Neuronal stem cell (in vitro differentiated cells): Measurements from ENCODE around the gene NMRK1.

Source experiments
- DNase-seq: peaks from one replicate; pipeline ENCODE4 v3.0.0-alpha.2; 2013; ENCODE audit warnings: low spot score
- H2AFZ ChIP-seq: one replicate; pipeline ENCODE4 v1.6.1; 2013; ENCODE audit warnings: mild to moderate bottlenecking, low read length, inconsistent platforms
- H2AK5ac ChIP-seq: 2 replicates; pipeline ENCODE4 v1.6.1; 2013; ENCODE audit warnings: low read depth, mild to moderate bottlenecking, inconsistent platforms, low read length, moderate library complexity, mixed read lengths
- H2BK120ac ChIP-seq: 2 replicates; pipeline ENCODE4 v1.6.1; 2013; ENCODE audit warnings: low read depth, mild to moderate bottlenecking, inconsistent platforms, low read length, moderate library complexity, mixed read lengths
- H2BK12ac ChIP-seq: one replicate; pipeline ENCODE4 v1.6.1; 2013; ENCODE audit warnings: low read length, inconsistent platforms
- H2BK15ac ChIP-seq: 2 replicates; pipeline ENCODE4 v1.6.1; 2013; ENCODE audit warnings: mild to moderate bottlenecking, low read length, inconsistent platforms, mixed read lengths
- H2BK5ac ChIP-seq: one replicate; pipeline ENCODE4 v1.6.1; 2013; ENCODE audit warnings: inconsistent platforms, mild to moderate bottlenecking, low read length, moderate library complexity
- H3K14ac ChIP-seq: one replicate; pipeline ENCODE4 v1.6.1; 2013; ENCODE audit warnings: low read length, inconsistent platforms
- H3K18ac ChIP-seq: 2 replicates; pipeline ENCODE4 v1.6.1; 2013; ENCODE audit warnings: low read length, inconsistent platforms
- H3K23ac ChIP-seq: 2 replicates; pipeline ENCODE4 v1.6.1; 2013; ENCODE audit warnings: low read depth, mild to moderate bottlenecking, mixed read lengths, low read length, inconsistent platforms; ENCODE audit not compliant: poor library complexity
- H3K27ac ChIP-seq: replicated peaks from 3 replicates; pipeline ENCODE4 v1.5.1; 2013; ENCODE audit warnings: low read length, inconsistent platforms
- H3K27me3 ChIP-seq, 3 experiments: 2 replicates each; pipeline ENCODE4 v1.6.1; 2013; ENCODE audit warnings: low read length in 3 of 3, mild to moderate bottlenecking in 2 of 3, inconsistent platforms in 1 of 3, low read depth in 1 of 3, mixed read lengths in 1 of 3, moderate library complexity in 1 of 3; ENCODE audit not compliant: control insufficient read depth in 3 of 3, insufficient read depth in 3 of 3
- H3K36me3 ChIP-seq, 2 donors: replicated peaks in 1 of 2; 2 replicates each; pipeline ENCODE4 v1.6.1; 2013; ENCODE audit warnings: low read length in 2 of 2; ENCODE audit not compliant: control insufficient read depth in 2 of 2, insufficient read depth in 2 of 2
- H3K4ac ChIP-seq: 2 replicates; pipeline ENCODE4 v1.6.1; 2013; ENCODE audit warnings: inconsistent platforms, mild to moderate bottlenecking, low read length, moderate library complexity
- H3K4me1 ChIP-seq, 2 donors: 1 replicate in 1 of 2; 2 replicates in 1 of 2; pipeline ENCODE4 v1.6.1; 2013; ENCODE audit warnings: low read length in 2 of 2, low read depth in 1 of 2; ENCODE audit not compliant: control insufficient read depth in 2 of 2, insufficient read depth in 1 of 2
- H3K4me2 ChIP-seq: one replicate; pipeline ENCODE4 v1.6.1; 2013; ENCODE audit warnings: mild to moderate bottlenecking, low read length, inconsistent platforms; ENCODE audit not compliant: insufficient read depth, poor library complexity, severe bottlenecking
- H3K4me3 ChIP-seq, 2 donors: 2 replicates each; pipeline ENCODE4 v1.5.1; 2013; ENCODE audit warnings: low read length in 2 of 2, mild to moderate bottlenecking in 2 of 2, inconsistent platforms in 1 of 2, moderate library complexity in 1 of 2
- H3K79me1 ChIP-seq: one replicate; pipeline ENCODE4 v1.6.1; 2013; ENCODE audit warnings: low read depth, mild to moderate bottlenecking, inconsistent platforms, low read length, moderate library complexity
- H3K9ac ChIP-seq: one replicate; pipeline ENCODE4 v1.6.1; 2013; ENCODE audit warnings: mild to moderate bottlenecking, low read depth, low read length, inconsistent platforms; ENCODE audit not compliant: poor library complexity
- H3K9me3 ChIP-seq, 2 donors: replicated peaks in 1 of 2; 2 replicates each; pipeline versions ENCODE3 to v1.6.1; 2013; ENCODE audit warnings: low read length in 2 of 2, mild to moderate bottlenecking in 2 of 2, inconsistent platforms in 1 of 2, low read depth in 1 of 2, mixed read lengths in 1 of 2, moderate library complexity in 1 of 2; ENCODE audit not compliant: control insufficient read depth in 2 of 2, insufficient read depth in 1 of 2
- H4K8ac ChIP-seq: one replicate; pipeline ENCODE4 v1.6.1; 2013; ENCODE audit warnings: low read depth, mild to moderate bottlenecking, inconsistent platforms, low read length, moderate library complexity
- H4K91ac ChIP-seq: one replicate; pipeline ENCODE4 v1.6.1; 2013; ENCODE audit warnings: low read length, low read depth, mild to moderate bottlenecking, inconsistent platforms; ENCODE audit not compliant: poor library complexity
- WGBS, 2 donors: extraction: QIAGEN DNeasy Blood & Tissue Kit; methylation state at CpG; one replicate each; pipeline ENCODE4 v1.1.7; 2013; ENCODE audit warnings: missing lambda C conversion rate in 2 of 2, mixed read lengths in 1 of 2; ENCODE audit not compliant: insufficient read length in 2 of 2, insufficient replicate concordance in 1 of 2; ENCODE audit errors: extremely low coverage in 2 of 2; 5-methylcytosine and 5-hydroxymethylcytosine counted together

The NMRK1 gene

GRCh38 chr9:75092766-75093165, 4.8 kb upstream of the NMRK1 start:
- H3K18ac ChIP-seq = no peak overlapping the region
- peaks cover 0 to 2% of the 10 kb centered on the region in 2 donors for H3K4me1 ChIP-seq
- no peak overlapping the region for H2BK12ac ChIP-seq
- DNase-seq = no peak
- WGBS, 2 donors = no CpG with 5 or more reads among the region's 4 CpGs
- no peak overlapping the region for H3K4me3 ChIP-seq
- no peak overlapping the region for H2BK5ac ChIP-seq
- H3K27ac ChIP-seq = no peak overlapping the region
- H3K27me3 ChIP-seq = peaks cover 0 to 7% (median 0%) of the 10 kb centered on the region in 3 experiments
- no peaks in the 10 kb centered on the region for H3K36me3 ChIP-seq
- H3K4ac ChIP-seq = no peak overlapping the region
- H2AK5ac ChIP-seq = no peak overlapping the region
- H2BK120ac ChIP-seq = no peak overlapping the region
- no peak overlapping the region for H3K9ac ChIP-seq
- no peak overlapping the region for H2AFZ ChIP-seq
- no peaks in the 10 kb centered on the region for H3K9me3 ChIP-seq
- no peak overlapping the region for H3K23ac ChIP-seq
- H3K79me1 ChIP-seq = no peaks in the 10 kb centered on the region
- no peak overlapping the region for H3K4me2 ChIP-seq
- H4K91ac ChIP-seq = no peak overlapping the region
- H4K8ac ChIP-seq = no peak overlapping the region
- H2BK15ac ChIP-seq = no peak overlapping the region
- no peak overlapping the region for H3K14ac ChIP-seq

GRCh38 chr9:75090579-75090978, 2.6 kb upstream of the NMRK1 start:
- Histone ChIP-seq H2BK12ac (no peak overlapping the region), H3K23ac (no peak overlapping the region), H4K91ac (no peak overlapping the region), H3K36me3 (no peaks in the 10 kb centered on the region), H3K9me3 (no peaks in the 10 kb centered on the region), H2AFZ (no peak overlapping the region), H4K8ac (no peak overlapping the region), H2BK5ac (no peak overlapping the region), H3K9ac (no peak overlapping the region), H3K4me3 (no peak overlapping the region), H3K27me3 (peaks cover 0 to 9% (median 0%) of the 10 kb centered on the region in 3 experiments), H3K79me1 (no peaks in the 10 kb centered on the region), H2AK5ac (no peak overlapping the region), H2BK120ac (no peak overlapping the region), H2BK15ac (no peak overlapping the region), H3K4me2 (no peak overlapping the region), H3K4ac (no peak overlapping the region), H3K14ac (no peak overlapping the region), H3K27ac (no peak overlapping the region), H3K18ac (no peak overlapping the region), H3K4me1 (peaks cover 2 to 3% of the 10 kb centered on the region in 2 donors)
- no peak for DNase-seq
- WGBS, 2 donors = no CpG with 5 or more reads among the region's 4 CpGs

GRCh38 chr9:75089373-75089766, 1.4 kb upstream of the NMRK1 start:
- Histone ChIP-seq H3K27me3 (peaks cover 0 to 9% (median 0%) of the 10 kb centered on the region in 3 experiments), H3K4me2 (peak overlapping the region; percentile 74), H2BK5ac (no peak overlapping the region), H3K4me3 (peak overlapping the region; percentile 71 to 87), H3K9ac (no peak overlapping the region), H4K91ac (no peak overlapping the region), H2AFZ (peak overlapping the region; percentile 99), H2AK5ac (no peak overlapping the region), H3K4me1 (peaks cover 2 to 3% of the 10 kb centered on the region in 2 donors), H3K27ac (no peak overlapping the region), H3K36me3 (no peaks in the 10 kb centered on the region), H2BK120ac (no peak overlapping the region), H3K4ac (no peak overlapping the region), H2BK12ac (no peak overlapping the region), H3K14ac (no peak overlapping the region), H3K23ac (no peak overlapping the region), H2BK15ac (no peak overlapping the region), H3K79me1 (no peaks in the 10 kb centered on the region), H3K9me3 (no peaks in the 10 kb centered on the region), H3K18ac (no peak overlapping the region), H4K8ac (no peak overlapping the region)
- WGBS, 2 donors = no CpG with 5 or more reads among the region's 11 CpGs
- no peak for DNase-seq

- Histone ChIP-seq H3K4ac (no peak overlapping the region), H2BK120ac (no peak overlapping the region), H3K23ac (peak overlapping the region; percentile 93), H2BK5ac (no peak overlapping the region), H3K14ac (no peak overlapping the region), H3K27me3 (peaks cover 0 to 9% (median 0%) of the 10 kb centered on the region in 3 experiments), H4K8ac (no peak overlapping the region), H2BK15ac (no peak overlapping the region), H2BK12ac (no peak overlapping the region), H3K4me3 (peak overlapping the region; percentile 87 to 91), H3K9ac (peak overlapping the region; percentile 50), H3K27ac (no peak overlapping the region), H3K4me1 (peaks cover 3 to 4% of the 10 kb centered on the region in 2 donors), H3K4me2 (peak overlapping the region; percentile 74), H3K18ac (peak overlapping the region; percentile 85), H3K36me3 (no peaks in the 10 kb centered on the region), H3K79me1 (no peaks in the 10 kb centered on the region), H2AK5ac (no peak overlapping the region), H2AFZ (peak overlapping the region; percentile 99), H3K9me3 (no peaks in the 10 kb centered on the region), H4K91ac (no peak overlapping the region)
- DNase-seq = no peak
- no CpG with 5 or more reads among the region's 43 CpGs for WGBS, 2 donors
Measured at GRCh38 chr9:75088646-75089372, 854 bp upstream of the NMRK1 start.
